Mucosa of stomach (tissue), 1 donor: ENCODE data around the gene COG3.

Experiments used
- H3K27me3 ChIP-seq: one replicate; pipeline ENCODE4 v1.7.0; 2013; ENCODE audit warnings: mild to moderate bottlenecking, low read length; ENCODE audit not compliant: control insufficient read depth, insufficient read depth
- H3K36me3 ChIP-seq: one replicate; pipeline ENCODE4 v1.7.0; 2013; ENCODE audit warnings: low read length; ENCODE audit not compliant: control insufficient read depth, insufficient read depth
- H3K4me1 ChIP-seq: one replicate; pipeline ENCODE4 v1.7.0; 2013; ENCODE audit warnings: mild to moderate bottlenecking, low read length; ENCODE audit not compliant: control insufficient read depth, insufficient read depth
- H3K4me3 ChIP-seq: one replicate; pipeline ENCODE4 v1.7.0; 2013; ENCODE audit warnings: low read length
- H3K9ac ChIP-seq: one replicate; pipeline ENCODE4 v1.7.0; 2013; ENCODE audit warnings: mild to moderate bottlenecking, low read length, moderate library complexity
- H3K9me3 ChIP-seq: one replicate; pipeline ENCODE4 v1.7.0; 2013; ENCODE audit warnings: mild to moderate bottlenecking, low read length, moderate library complexity; ENCODE audit not compliant: control insufficient read depth
- donor health status: Pancreatic carcinoma.

Gene COG3

GRCh38 chr13:45434556-45435371 lies 30.0 kb upstream of the COG3 start:
- Histone ChIP-seq H3K9ac (no peak overlapping the region), H3K4me3 (no peak overlapping the region), H3K27me3 (no peaks in the 10 kb centered on the region), H3K4me1 (no peaks in the 10 kb centered on the region), H3K9me3 (no peaks in the 10 kb centered on the region), H3K36me3 (no peaks in the 10 kb centered on the region)

DNA sequence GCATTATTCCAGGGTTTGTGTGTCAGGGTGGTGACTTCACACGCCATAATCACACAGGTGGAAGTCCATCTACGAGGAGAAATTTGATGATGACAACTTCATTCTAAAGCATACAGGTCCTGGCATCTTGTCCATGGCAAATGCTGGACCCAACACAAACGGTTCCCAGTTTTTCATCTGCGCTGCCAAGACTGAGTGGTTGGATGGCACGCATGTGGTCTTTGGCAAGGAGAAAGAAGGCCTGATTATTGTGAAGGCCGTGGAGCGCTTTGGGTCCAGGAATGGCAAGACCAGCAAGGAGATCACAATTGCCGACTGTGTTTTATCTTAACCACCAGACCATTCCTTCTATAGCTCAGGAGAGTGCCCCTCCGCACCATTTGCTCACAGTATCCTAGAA lies 28.4 kb upstream of the COG3 start:
- no peak overlapping the region for H3K9ac ChIP-seq
- no peaks in the 10 kb centered on the region for H3K9me3 ChIP-seq
- H3K4me3 ChIP-seq, result no peak overlapping the region
- H3K27me3 ChIP-seq, result no peaks in the 10 kb centered on the region
- H3K36me3 ChIP-seq, result no peaks in the 10 kb centered on the region
- H3K4me1 ChIP-seq, result no peaks in the 10 kb centered on the region

GRCh38 chr13:45436953-45437352 lies 27.8 kb upstream of the COG3 start:
- H3K9ac ChIP-seq, result no peak overlapping the region
- no peaks in the 10 kb centered on the region for H3K4me1 ChIP-seq

GRCh38 chr13:45437947-45438346 lies 26.8 kb upstream of the COG3 start:
- H3K4me3 ChIP-seq, result no peak overlapping the region
- no peak overlapping the region for H3K9ac ChIP-seq
- no peaks in the 10 kb centered on the region for H3K4me1 ChIP-seq

More at GRCh38 chr13:45436953-45437352, 27.8 kb upstream of the COG3 start:
- Histone ChIP-seq H3K36me3 (no peaks in the 10 kb centered on the region), H3K4me3 (no peak overlapping the region), H3K9me3 (no peaks in the 10 kb centered on the region), H3K27me3 (no peaks in the 10 kb centered on the region)

GRCh38 chr13:45439008-45439407 lies 25.7 kb upstream of the COG3 start:
- Histone ChIP-seq H3K9me3 (no peaks in the 10 kb centered on the region), H3K4me1 (no peaks in the 10 kb centered on the region), H3K36me3 (no peaks in the 10 kb centered on the region), H3K4me3 (no peak overlapping the region), H3K27me3 (no peaks in the 10 kb centered on the region), H3K9ac (no peak overlapping the region)

More at GRCh38 chr13:45437947-45438346, 26.8 kb upstream of the COG3 start:
- Histone ChIP-seq H3K27me3 (no peaks in the 10 kb centered on the region), H3K36me3 (no peaks in the 10 kb centered on the region), H3K9me3 (no peaks in the 10 kb centered on the region)

DNA sequence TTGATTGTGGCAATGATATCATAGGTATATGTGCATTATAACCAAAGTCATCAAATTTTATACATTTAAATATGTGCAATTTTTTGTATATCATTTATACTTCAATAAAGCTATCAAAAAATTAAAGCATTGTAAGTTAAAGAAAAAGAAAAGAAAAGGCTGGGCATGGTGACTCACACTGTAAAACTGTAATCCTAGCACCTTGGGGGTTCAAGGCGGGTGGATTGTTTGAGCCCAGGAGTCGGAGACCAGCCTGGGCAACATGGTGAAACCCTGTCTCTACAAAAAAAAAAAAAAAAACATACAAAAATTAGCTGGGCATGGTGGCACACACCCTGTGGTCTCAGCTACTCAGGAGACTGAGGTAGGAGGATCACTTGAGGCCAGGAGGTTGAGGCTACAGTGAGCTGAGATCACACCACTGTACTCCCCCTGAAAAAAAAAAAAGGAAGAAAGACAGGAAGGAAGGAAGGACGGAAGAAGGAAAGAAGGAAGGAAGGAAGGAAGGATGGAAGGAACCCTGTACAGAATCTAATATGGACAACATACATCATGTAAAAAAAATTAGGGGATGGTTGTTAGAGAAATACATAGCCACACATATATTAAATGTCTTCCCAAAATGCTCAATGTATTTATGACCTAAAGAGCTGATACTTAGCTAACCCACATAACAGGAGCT lies 24.8 kb upstream of the COG3 start:
- Histone ChIP-seq H3K9me3 (no peaks in the 10 kb centered on the region), H3K36me3 (no peaks in the 10 kb centered on the region), H3K4me3 (no peak overlapping the region), H3K27me3 (no peaks in the 10 kb centered on the region), H3K9ac (no peak overlapping the region), H3K4me1 (no peaks in the 10 kb centered on the region)

DNA sequence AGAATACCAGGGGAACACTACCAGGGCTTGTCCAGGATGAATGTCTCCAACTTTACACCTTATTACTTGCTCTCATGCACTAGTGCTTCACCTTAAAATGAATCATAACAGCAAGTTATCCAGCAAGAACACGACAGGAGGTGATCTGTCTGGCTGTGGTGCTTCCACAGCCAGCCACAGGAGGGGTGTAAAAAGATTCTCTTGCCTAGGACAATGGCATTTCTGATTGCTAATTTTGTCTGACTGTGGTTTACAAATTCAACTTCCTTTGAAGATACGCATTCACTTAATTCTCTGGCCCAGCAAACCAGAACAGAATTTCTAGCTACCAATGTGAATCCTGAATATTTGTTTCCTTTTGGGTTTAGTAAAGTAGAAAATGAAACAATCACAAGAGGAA lies 23.1 kb upstream of the COG3 start:
- Histone ChIP-seq H3K36me3 (no peaks in the 10 kb centered on the region), H3K9ac (no peak overlapping the region), H3K4me1 (no peaks in the 10 kb centered on the region), H3K27me3 (no peaks in the 10 kb centered on the region), H3K9me3 (no peaks in the 10 kb centered on the region), H3K4me3 (no peak overlapping the region)

DNA sequence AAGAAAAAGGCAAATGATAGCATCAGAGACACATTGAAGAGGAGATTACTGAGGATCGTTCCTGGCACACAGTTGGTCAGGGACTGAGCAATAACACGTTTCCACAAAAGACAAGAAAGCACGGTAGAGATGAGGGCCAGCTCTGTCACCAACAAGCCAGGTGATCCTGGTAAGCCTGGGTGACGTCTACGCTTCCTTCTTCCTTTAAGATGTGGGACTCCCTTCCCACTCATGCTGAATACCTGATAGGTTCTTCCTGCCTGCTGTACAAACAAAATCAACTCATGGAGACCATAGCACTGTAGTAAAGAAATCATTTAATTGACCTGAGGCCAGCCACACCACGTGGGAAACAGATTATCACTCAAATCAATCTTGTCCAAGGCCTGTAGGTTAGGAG lies 19.7 kb upstream of the COG3 start:
- Histone ChIP-seq H3K36me3 (no peaks in the 10 kb centered on the region), H3K27me3 (no peaks in the 10 kb centered on the region), H3K4me3 (no peak overlapping the region), H3K9me3 (no peaks in the 10 kb centered on the region), H3K9ac (no peak overlapping the region), H3K4me1 (no peaks in the 10 kb centered on the region)

DNA sequence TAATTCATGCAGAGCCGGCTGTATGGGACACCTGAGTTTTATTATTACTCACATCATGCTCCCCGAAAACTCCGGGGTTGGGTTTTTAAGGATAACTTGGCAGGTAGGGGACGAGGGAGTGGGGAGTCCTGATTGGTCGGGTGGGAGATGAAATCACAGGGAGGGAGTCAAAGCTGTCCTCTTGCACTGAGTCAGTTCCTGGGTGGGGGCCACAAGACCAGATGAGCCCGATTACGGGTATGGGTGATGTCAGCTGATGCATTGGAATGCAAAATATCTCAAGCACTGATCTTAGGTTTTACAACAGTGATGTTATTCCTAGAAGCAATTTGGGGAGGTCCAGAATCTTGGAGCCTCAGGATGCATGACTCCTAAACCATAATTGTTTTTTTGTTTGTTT lies 18.6 kb upstream of the COG3 start:
- no peaks in the 10 kb centered on the region for H3K36me3 ChIP-seq
- H3K4me1 ChIP-seq, result no peaks in the 10 kb centered on the region
- H3K9ac ChIP-seq, result no peak overlapping the region
- no peaks in the 10 kb centered on the region for H3K27me3 ChIP-seq
- no peak overlapping the region for H3K4me3 ChIP-seq
- no peaks in the 10 kb centered on the region for H3K9me3 ChIP-seq

- H3K36me3 ChIP-seq, result no peaks in the 10 kb centered on the region
- no peaks in the 10 kb centered on the region for H3K27me3 ChIP-seq
- no peaks in the 10 kb centered on the region for H3K4me1 ChIP-seq
- H3K9me3 ChIP-seq, result no peaks in the 10 kb centered on the region
- H3K9ac ChIP-seq, result no peak overlapping the region
- H3K4me3 ChIP-seq, result no peak overlapping the region
These were observed 17.6 kb upstream of the COG3 start for GRCh38 chr13:45447050-45447661.

GRCh38 chr13:45448965-45449559 lies 15.7 kb upstream of the COG3 start:
- H3K9ac ChIP-seq, result no peak overlapping the region
- no peaks in the 10 kb centered on the region for H3K4me1 ChIP-seq
- no peaks in the 10 kb centered on the region for H3K9me3 ChIP-seq
- no peak overlapping the region for H3K4me3 ChIP-seq
- H3K36me3 ChIP-seq, result no peaks in the 10 kb centered on the region
- H3K27me3 ChIP-seq, result no peaks in the 10 kb centered on the region

GRCh38 chr13:45451282-45451681 lies 13.5 kb upstream of the COG3 start:
- Histone ChIP-seq H3K9me3 (no peaks in the 10 kb centered on the region), H3K4me3 (no peak overlapping the region), H3K9ac (no peak overlapping the region), H3K4me1 (no peaks in the 10 kb centered on the region), H3K27me3 (no peaks in the 10 kb centered on the region), H3K36me3 (no peaks in the 10 kb centered on the region)
